ENCODE results near the gene FERMT1.

Gene FERMT1, protein sequence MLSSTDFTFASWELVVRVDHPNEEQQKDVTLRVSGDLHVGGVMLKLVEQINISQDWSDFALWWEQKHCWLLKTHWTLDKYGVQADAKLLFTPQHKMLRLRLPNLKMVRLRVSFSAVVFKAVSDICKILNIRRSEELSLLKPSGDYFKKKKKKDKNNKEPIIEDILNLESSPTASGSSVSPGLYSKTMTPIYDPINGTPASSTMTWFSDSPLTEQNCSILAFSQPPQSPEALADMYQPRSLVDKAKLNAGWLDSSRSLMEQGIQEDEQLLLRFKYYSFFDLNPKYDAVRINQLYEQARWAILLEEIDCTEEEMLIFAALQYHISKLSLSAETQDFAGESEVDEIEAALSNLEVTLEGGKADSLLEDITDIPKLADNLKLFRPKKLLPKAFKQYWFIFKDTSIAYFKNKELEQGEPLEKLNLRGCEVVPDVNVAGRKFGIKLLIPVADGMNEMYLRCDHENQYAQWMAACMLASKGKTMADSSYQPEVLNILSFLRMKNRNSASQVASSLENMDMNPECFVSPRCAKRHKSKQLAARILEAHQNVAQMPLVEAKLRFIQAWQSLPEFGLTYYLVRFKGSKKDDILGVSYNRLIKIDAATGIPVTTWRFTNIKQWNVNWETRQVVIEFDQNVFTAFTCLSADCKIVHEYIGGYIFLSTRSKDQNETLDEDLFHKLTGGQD

DNA sequence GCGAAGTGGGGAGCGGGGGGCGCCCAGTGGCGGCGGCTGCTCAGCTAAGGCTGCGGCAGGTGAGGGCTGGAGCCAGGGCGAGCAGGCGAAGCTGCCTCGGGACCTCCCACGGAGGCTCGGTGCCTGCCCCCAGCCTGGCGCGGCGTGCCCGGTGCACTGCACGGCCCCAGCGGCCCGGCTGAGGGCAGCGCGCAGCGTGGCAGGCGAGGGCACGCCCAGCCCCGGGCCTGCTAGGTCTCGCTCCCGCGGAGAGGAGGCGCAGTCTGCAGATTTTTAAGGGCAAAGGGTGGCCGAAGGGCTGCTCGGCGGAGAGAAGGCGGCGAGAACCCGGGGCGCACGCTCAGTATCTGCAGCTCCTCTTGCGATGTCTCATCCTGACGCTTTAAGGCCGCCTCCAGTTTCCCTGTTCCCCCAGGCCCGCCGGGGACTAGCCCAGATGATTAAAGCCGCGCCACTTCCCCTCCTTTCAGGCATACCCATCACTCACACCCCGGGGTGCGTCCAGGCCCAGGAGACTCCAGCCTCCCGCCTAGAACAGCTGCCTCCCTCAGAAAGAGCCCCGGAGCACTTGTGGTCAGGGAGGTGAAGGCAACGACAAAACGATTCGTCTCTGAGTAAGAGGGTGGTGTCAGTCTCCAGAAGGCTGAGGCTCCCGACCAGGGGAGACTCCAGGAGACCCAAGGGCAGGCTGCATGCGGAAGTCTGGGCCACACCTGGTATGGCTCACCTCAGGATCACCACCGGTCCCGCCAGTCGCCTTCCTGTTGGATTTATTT, at the start of gene FERMT1:
Gene FERMT1, minus strand, starts transcription at position 158 of the 776 bp plus-strand sequence. CDS start 3,476 bp downstream, outside the sequence.
- no peak for FAIRE-seq

DNA sequence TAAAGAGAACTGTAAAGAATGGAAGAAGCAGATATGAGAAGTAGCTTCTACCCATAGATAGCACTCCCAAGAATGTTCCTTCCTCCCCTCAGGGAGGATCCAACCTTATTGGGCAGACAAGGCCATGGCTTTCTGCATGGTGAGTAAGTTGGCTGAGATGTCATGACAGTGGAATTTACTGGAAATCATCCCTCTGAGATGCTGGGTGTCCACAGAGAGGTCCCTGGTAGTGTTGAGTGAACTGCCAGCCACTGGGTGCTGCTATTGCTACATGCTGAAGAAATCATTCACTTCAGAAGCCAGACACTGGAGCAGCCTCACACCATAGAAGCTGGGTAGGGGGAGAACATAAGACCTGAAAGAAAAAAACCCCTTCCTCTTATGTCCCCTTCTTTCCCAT, 46.4 kb upstream of the FERMT1 start:
- FAIRE-seq = no peak

DNA sequence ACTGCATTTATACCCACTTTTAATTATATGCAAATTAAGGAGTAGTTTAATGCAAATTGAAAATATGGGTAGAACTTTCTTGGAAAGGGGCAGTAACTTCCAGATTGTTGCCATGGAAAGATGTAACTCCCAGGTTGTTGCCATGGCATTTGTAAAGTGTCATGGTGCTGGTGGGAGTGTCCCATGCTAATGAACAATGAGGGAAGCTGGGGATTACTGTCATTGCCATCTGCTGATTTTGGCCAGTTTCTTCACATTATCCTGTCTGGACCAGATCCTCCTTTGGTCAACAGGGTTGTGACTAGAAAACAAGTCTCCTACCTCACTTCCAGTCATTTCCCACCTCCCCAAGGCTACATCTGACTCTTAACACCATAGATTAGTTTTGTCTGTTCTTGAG, 45.4 kb upstream of the FERMT1 start:
- FAIRE-seq = no peak

DNA sequence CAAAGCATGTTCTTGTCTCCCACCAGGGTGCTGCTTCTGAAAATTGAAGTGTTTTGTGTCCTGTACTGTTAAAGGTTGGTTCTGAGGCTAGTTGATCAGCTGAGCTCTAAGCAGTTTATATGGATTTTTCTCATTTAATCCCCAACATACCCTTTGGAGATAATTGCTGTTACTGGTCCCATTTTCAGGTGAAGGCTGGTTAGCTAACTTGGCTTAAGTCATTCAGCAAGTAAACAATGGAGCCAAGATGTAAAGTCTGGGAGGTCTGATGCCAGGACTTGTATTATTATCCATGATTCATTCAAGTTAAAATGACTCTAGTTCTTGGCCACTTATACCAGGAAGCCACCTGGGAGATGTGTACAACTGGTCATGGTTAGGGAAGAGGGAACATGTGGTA, 42.5 kb upstream of the FERMT1 start:
- no peak for FAIRE-seq

DNA sequence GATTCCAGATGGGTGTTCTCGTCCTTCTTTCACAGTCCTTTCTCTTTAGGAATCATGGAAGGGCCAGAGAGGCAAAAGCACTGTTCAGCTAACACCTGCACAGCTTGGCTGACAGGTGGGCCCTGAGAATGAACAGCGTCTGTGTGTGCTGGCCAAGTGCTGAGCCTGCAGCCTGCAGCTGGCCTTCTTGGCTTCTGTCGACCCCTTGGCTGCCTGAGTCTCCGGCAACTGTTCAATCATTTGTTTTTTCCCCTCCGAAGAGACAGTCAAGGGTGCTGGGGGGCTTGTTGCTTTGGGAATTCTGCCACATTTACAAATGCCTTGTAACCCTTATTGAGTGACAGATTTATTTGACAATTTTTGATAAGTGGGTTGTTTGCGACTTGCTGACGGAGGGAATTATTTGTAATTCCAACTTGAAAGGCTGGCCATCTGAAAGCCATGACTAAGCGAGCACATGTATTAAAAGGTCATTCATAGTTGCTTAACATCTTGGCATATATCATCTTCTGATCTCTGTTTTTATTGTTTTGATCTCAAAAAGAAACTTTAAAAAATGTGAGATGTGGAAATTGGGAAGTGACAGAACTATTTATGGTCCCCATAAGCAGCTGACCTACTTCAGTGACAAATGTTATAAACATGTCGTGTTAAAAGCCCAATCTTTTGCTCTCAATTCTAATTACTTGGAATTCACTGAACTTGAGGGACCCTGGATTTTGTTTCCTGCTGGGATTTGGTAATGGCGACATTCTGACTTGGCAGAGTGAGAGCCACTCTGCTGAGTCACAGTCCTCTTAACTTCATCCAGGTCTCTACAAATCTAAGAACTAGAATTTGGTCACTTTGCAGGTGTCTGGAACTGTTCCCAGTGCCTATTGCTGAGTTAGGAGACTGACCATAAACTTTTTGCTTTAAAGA, 41.9 kb upstream of the FERMT1 start:
- FAIRE-seq = no peak

DNA sequence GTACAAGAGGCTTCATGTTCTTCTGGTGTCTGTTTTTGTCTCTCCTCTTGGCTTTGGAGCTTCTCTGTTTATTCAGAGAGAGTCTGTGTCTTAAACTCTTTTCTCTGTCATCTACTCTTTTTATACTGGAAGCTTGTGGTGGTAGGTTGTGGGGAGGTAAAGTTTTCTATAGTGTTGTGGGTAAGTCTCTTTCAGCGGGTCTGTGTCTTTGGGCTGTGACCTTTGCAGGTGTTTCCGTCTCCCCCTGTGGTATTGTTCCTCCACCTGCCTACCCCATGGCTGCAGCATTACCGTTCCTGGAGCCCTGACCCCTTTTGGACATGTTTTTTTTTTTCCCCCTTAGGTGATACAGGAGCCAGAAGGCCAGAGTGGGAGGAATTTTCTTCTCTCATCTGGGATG, 37.9 kb upstream of the FERMT1 start:
- FAIRE-seq = no peak

DNA sequence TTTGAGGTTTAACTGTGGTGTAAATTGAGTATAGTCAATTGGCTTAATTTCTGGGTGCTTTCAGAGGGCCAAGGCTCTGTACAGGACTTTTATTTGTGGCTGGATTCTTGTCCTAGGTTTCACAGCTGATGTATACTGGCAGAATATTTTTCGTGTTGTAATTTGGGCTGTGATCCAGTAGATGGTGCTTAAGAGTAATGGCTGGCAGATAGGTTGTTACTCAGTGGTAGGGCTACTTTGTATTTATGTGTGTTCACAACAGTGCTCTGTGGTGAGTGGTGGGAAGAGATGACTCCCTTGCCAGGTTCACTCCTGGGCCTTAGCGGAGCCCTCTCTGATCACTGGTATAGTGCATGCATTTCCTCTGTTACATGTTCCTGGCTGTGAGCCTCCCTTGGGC, 34.5 kb upstream of the FERMT1 start:
- FAIRE-seq = no peak

DNA sequence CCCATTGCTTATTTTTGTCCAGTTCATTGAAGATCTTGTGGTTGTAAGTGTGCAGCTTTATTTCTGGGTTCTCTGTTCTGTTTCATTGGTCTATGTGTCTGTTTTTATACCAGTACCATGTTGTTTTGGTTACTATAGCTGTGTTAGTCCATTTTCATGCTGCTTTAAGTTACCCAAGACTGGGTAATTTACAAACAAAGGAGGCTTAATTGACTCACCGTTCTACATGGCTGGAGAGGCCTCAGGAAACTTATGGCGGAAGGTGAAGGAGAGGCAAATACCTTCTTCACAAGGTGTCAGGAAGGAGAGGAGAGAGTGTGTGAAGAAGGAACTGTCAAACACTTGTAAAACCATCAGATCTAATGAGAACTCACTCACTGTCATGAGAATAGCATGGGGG, 29.9 kb upstream of the FERMT1 start:
- no peak for FAIRE-seq

DNA sequence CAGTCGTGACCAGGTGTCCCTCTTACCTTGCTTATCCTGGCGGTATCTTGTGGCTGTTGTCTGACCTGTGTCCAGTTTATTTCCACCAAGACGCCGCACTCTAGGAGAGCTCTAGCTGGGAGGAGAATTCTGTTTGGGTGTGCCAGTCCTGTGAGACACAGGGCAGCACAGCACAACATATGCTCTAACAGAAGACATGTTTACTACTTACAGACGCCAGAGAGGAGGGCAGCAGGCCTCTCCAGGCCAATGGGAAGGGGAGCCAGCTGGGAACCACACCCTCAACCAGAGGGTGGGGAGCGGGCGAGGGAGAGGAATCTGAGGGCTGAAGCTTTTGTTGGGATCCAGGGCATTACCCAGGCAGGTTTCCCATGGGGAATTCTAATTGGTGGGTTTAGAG, 25.2 kb upstream of the FERMT1 start:
- no peak for FAIRE-seq

DNA sequence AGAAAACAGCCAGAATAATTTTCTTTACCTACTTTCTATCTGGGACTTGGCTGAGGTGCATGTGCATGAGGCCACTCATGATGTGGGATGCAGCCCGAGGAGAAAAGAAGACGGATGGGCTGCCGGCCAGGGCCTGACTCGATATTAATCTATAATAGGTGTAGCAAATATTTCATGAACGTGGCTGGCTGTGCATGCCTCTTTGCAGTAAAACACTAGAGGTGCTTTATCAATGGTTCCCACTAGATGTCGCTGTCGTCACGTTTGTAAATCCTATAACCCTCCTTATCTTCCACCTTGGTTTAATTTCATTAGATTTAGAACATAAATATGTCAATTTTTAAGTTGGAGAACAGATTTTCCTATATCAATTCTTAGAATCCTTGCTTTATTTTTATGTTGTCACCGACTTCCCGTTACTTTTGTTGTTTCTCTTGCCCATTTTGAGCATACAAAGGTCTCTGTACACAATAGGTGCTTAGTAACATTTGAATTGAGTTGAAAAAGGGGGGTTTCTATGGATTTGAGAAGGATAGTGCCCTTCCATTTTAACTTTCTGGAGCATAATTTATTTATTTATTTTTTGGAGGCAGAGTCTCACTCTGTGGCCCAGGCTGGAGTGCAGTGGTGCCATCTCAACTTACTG, 19.6 kb upstream of the FERMT1 start:
- peak; percentile 75 for FAIRE-seq

DNA sequence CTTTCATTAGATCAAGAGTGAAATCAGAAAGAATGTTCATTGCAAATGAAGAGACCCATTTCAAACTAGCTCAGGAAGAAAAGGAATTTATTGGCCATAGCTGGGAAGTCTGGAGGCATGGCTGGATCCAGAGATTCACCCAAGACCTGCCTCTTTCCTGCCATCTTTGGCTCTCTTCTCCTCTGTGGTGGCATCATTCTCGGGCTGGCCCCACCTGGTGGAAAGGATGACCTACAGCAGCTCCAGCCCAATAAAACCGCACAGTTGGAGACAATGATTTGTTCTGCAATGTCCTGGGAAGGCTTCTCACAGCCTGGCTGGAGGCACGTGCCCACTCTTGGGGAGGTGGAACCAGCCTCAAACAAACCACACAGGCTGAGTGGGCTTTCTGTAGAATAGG, 18.1 kb upstream of the FERMT1 start:
- no peak for FAIRE-seq

DNA sequence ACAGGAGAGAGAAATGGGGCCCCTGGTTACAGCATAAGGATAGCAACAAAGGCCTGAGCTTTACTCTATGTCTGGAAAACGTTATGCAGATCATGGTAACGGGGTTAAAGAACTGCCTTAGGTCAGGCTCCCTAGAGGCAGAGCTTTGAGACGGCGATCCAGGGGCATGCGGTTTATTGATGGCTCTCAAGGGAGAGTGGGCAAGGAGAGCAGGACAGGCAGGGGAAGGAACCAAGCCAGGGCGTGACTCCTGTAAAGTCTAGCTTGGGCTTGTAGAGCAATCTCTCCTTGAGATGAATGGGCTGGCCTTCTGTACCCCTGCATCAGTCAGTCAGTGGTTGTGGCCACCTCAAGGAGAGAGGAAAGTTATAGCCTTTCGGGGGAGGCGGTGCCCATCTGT, 12.5 kb upstream of the FERMT1 start:
- no peak for FAIRE-seq

DNA sequence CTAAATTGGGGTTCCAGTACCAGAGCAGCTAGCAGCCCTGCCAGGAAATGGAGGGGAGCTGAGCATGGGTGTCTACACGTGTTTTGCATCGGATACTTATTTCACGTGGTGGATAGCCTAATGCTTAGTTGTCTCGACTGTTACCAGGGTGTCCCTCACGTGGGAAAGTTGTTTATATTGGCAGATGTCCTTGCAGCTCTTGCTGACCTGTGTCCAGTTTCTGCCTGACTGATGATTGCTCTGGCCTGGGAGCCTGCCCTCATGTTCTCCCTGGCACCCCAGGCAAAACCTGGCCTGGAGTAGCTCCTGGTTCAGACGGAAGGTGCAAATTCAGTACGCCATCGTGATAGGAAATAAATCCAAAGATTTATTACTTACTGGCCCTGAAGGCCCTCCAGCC, 11.8 kb upstream of the FERMT1 start:
- no peak for FAIRE-seq

DNA sequence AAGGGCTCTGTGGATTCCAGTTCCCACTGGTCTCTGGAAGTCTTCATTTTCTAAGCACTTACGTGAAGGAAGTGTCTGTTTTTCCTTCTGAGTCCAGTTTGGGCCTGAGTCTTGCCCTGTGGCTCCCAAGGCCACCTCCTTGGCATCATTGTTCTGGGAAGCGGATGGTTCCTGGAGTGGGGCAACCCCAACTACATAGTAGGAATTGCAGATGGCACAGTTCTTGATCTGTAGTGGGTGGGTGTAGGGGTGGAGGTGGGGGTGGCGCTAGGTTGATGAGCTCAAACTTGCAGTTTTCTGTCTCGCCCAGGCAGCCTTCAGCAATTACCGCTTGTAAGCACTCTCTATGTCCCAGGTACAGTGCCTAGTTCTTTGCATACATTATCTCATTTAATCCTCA, 7.2 kb upstream of the FERMT1 start:
- FAIRE-seq = no peak

DNA sequence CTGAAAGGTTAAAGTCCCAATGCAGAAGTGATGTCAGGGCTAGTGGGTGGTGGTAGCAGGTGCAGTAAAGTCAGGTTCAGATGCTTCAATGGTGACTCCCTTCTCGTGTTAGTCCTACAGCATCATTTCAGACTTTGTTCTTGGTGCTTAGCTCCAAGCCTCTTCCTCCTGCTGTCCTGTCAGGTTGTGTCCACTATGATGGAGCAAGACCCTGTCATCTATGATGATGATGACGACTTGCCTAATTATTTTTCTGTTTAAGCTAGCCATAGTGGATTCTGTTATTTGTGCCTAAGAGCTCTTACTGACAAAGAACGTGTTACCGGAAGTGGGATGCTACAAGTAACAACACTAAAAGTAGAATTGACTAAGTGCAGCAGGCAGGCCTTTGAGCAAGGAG, 5.0 kb upstream of the FERMT1 start:
- no peak for FAIRE-seq

DNA sequence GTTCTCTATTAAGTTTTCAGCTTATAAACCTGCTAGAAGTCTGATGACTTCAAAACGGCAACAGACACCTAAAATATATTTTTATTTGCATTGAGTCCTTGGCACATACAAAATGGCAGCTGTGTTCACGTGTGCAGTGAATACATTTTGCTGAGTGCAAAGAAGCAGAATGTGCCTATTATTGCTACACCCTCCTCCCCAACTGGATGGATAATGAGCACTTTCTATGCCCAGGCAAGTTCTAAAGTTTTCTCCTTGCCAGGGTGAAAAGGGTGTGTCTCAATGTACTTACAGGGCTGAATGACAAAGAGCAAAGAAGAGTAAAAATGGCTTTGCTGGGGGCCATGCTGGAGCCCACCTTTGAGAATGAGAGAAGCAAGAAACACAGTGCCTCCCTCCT, 4.0 kb upstream of the FERMT1 start:
- no peak for FAIRE-seq

DNA sequence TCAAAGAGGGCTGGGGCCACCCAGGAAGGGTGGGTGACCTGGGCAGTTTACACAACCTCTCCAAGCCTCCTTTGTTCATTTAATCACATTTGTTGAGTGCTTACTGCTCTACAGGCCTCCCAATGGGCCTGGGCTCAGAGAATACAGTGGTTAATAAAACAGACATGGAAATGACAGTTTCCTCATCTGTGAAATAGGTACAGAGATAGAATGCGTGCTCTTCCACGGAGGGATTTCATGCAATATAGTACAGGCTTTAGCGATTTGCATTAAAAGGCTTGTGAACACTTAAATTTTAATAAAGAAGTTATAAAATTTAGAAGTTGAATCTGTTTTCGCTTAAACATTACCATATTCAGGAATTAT, 802 bp upstream of the FERMT1 start:
- no peak for FAIRE-seq

DNA sequence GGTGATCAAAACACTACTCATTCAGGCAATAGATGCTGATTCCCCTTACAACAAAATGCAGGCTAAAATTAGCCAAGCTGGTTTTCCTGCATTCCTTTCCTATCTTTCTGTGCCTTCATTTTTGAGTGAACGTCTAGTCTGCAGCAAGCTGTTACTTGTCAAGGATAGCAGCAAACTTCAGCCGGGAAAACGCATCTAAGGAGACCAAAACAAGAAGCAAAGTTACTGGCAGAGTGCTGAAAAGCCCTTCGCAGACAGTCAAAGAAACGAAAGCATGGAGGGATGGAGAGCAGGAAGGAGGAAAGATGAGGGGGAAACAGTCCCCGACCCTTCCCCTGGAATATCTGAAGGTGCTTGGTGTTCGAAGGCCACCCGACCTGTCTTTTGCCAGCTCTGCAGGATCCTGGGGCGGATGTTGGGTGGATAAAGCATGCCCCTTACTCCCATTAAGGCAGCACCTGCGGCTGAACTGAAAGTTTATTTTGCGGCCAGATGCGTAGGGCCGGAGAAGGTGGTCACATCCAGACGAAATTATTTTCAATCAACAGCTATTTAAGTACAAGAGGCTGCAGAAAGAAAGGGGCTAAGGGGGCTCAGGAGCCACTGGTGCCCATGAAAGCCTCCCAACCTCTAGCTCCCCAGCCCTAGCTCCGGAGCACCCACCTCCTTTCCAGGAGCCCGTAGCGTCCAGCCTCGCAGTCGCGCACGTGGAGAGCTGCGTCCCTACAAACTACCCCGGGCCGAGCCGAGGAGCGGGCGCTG, 538 bp downstream of the FERMT1 start:
- FAIRE-seq = no peak

DNA sequence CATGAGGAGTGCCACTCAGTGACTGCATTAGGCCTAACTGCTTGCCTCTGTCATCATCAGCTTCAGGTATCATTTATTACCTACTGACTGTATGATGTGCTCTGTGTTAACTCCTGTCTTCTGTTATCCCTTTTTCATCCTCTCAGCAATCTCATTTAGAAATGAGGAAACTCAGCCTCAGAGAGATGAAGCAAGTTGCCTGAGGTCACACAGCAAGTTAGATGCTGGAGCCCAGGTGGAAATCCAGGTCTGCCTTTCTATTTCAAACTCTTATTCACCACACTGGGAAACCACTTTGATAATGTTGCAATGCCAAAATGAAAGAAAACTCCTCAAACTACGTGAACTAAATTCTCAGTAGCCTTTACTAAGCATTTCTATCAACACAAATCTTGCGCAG, 1.3 kb downstream of the FERMT1 start:
- no peak for FAIRE-seq

DNA sequence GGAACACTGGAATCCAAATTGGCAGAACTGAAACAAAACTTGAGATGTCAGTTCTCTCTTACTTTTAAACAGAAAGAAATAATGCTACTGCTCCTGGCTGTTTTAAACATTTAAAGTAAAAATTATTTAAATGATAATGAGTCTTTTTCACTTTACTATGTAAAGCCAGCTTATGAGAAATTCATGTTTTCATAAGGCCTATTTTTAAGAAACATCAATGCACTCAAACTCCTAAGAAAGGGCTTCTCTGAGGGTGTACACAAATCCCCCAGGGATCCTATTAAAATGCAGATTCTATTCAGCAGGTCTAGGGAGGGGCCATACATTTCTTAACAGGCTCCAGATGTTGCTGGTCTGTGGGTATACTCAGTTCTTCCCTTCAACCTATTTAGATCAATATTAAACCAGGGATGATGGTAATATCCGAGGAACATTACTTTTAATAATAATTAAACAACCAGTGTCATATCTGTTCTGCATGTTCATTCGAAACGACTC, 2.3 kb downstream of the FERMT1 start:
- FAIRE-seq = no peak

DNA sequence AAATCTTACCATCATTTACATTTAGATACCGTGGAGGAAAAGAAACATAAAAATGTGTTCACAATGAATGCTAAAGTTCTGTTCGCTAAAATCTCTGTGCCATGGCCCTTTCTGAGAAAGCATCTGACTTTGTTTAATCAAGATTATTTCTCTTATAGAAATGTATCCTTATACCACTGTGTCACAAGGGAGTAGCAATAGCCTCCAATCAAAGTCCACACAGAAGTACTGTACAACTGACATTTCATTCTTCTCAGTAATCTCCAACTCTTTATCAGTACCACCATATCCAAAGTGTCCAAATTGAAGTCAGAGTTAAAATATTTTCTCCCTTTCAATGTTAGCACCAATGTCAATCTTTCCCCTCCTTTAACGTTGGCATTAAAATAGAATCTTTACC, 6.1 kb downstream of the FERMT1 start:
- FAIRE-seq = no peak
